ENCODE results near the gene PDE4B. TPM values are rescaled to one million over a fixed set of nuclear protein-coding genes. Genes with fewer than 3 reads are reported as not detected.
A peak's percentile ranks its signal among the peaks of the same experiment; 100 is the strongest.

Gene PDE4B
- polyA plus RNA-seq, 4 donors, result 1.1 to 5.2 (median 3.7) TPM

- DNase-seq (no peak), FAIRE-seq (no peak)
- Histone ChIP-seq H3K27me3 (ENCODE audit: control insufficient read depth in 3 of 3, insufficient read depth in 3 of 3, low read length in 3 of 3) (no peaks in the 10 kb centered on the region), H3K9me3 (ENCODE audit: control insufficient read depth in 2 of 2, insufficient read depth in 1 of 2, low read depth in 1 of 2, low read length in 1 of 2) (no peaks in the 10 kb centered on the region), H3K36me3 (ENCODE audit: control insufficient read depth in 3 of 3, insufficient read depth in 2 of 3, low read depth in 1 of 3, low read length in 3 of 3) (no peaks in the 10 kb centered on the region), H3K27ac (ENCODE audit: low read depth in 1 of 3, low read length in 2 of 3) (no peak overlapping the region), H3K4me1 (ENCODE audit: control insufficient read depth in 3 of 3, insufficient read depth in 2 of 3, low read depth in 1 of 3, low read length in 2 of 3) (peaks cover 2 to 7% (median 5%) of the 10 kb centered on the region in 3 donors), H3K4me3 (ENCODE audit: low read depth in 1 of 3, low read length in 3 of 3) (no peak overlapping the region)
- 86 to 89% (median 87%) methylated on average over 7 of the region's 7 CpGs for WGBS, 3 donors
Measured at GRCh38 chr1:66267201-66267940, 474.7 kb downstream of the PDE4B start.

DNA sequence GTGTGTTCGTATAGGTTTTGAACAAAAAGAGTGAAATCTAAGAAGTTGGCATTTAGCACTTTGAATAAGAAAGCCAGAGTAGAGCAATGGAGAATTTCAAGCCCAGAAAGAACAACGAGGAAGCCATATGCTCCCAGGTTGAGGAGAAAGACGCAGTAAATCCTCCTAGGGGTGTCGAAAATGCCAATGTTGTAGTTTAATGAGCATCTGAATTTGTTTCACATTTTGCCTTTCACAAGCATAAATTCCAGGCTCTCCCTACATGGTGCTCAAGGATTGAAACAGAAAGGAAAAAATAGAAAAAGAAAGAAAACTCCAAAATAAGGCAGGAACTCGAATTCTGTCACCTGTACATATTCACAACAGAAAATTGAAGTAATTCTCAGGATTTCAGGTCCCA, 476.5 kb downstream of the PDE4B start:
- Histone ChIP-seq H3K36me3 (ENCODE audit: control insufficient read depth in 3 of 3, insufficient read depth in 2 of 3, low read depth in 1 of 3, low read length in 3 of 3) (no peaks in the 10 kb centered on the region), H3K4me1 (ENCODE audit: control insufficient read depth in 3 of 3, insufficient read depth in 2 of 3, low read depth in 1 of 3, low read length in 2 of 3) (peaks cover 2 to 8% (median 5%) of the 10 kb centered on the region in 3 donors), H3K4me3 (ENCODE audit: low read depth in 1 of 3, low read length in 3 of 3) (no peak overlapping the region), H3K9me3 (ENCODE audit: control insufficient read depth in 2 of 2, insufficient read depth in 1 of 2, low read depth in 1 of 2, low read length in 1 of 2) (no peaks in the 10 kb centered on the region), H3K27me3 (ENCODE audit: control insufficient read depth in 3 of 3, insufficient read depth in 3 of 3, low read length in 3 of 3) (no peaks in the 10 kb centered on the region), H3K27ac (ENCODE audit: low read depth in 1 of 3, low read length in 2 of 3) (peak overlapping the region in 1 of 3 donors; percentile 58)
- no peak for DNase-seq
- WGBS, 3 donors, result 80 to 89% (median 85%) methylated on average over 5 of the region's 5 CpGs
- no peak for FAIRE-seq

GRCh38 chr1:66270119-66270812, 477.6 kb downstream of the PDE4B start:
- peaks cover 2 to 12% (median 5%) of the 10 kb centered on the region in 3 donors for H3K4me1 ChIP-seq (ENCODE audit: control insufficient read depth in 3 of 3, insufficient read depth in 2 of 3, low read depth in 1 of 3, low read length in 2 of 3)
- 72 to 78% (median 74%) methylated on average over 5 of the region's 5 CpGs for WGBS, 3 donors
- no peaks in the 10 kb centered on the region for H3K9me3 ChIP-seq (ENCODE audit: control insufficient read depth in 2 of 2, insufficient read depth in 1 of 2, low read depth in 1 of 2, low read length in 1 of 2)
- H3K4me3 ChIP-seq (ENCODE audit: low read depth in 1 of 3, low read length in 3 of 3), result no peak overlapping the region
- FAIRE-seq (no peak), DNase-seq (peak in 1 of 2 donors; percentile 30)
- H3K36me3 ChIP-seq (ENCODE audit: control insufficient read depth in 3 of 3, insufficient read depth in 2 of 3, low read depth in 1 of 3, low read length in 3 of 3), result no peaks in the 10 kb centered on the region
- no peaks in the 10 kb centered on the region for H3K27me3 ChIP-seq (ENCODE audit: control insufficient read depth in 3 of 3, insufficient read depth in 3 of 3, low read length in 3 of 3)
- peak overlapping the region in 1 of 3 donors; percentile 75 for H3K27ac ChIP-seq (ENCODE audit: low read depth in 1 of 3, low read length in 2 of 3)

DNA sequence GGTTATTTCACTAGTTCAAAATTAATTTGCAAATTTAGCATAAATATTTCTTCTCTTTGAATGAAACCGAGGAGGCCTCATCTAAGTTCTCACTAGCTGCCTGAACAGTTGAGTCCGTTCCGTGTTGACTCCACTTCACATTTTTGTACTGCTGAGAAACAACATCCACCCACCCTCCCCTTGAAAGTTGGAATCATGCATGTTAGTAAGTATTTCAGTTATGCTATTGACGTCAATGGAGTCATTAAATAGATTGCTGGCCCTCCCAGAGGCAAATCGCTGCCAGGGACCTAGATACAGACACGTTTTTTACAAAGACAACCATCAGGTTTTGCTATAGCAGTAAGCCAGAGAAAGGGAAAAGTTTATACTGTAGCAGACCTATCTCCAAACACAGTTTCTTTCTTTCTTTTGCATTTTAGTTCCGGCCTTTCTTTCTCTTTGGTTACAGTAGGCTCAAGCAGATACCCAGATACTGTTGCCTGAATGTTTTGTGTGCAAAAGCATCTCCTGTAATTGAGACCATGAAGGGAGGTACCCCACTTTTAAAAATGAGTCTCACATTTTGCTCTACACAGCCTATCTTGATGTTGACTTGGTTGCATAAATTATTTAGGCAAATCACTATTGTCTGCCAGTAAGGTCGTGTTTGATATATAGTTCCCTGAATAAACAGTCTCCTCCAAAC, 478.7 kb downstream of the PDE4B start:
- FAIRE-seq, result no peak

GRCh38 chr1:66271904-66272254, 479.2 kb downstream of the PDE4B start:
- DNase-seq (peak in 1 of 2 donors; percentile 18), FAIRE-seq (no peak)
- Histone ChIP-seq H3K36me3 (ENCODE audit: control insufficient read depth in 3 of 3, insufficient read depth in 2 of 3, low read depth in 1 of 3, low read length in 3 of 3) (no peaks in the 10 kb centered on the region), H3K4me1 (ENCODE audit: control insufficient read depth in 3 of 3, insufficient read depth in 2 of 3, low read depth in 1 of 3, low read length in 2 of 3) (peaks cover 2 to 18% (median 5%) of the 10 kb centered on the region in 3 donors), H3K27ac (ENCODE audit: low read depth in 1 of 3, low read length in 2 of 3) (peak overlapping the region in 2 of 3 donors; percentile 66 to 91), H3K4me3 (ENCODE audit: low read depth in 1 of 3, low read length in 3 of 3) (no peak overlapping the region), H3K27me3 (ENCODE audit: control insufficient read depth in 3 of 3, insufficient read depth in 3 of 3, low read length in 3 of 3) (no peaks in the 10 kb centered on the region), H3K9me3 (ENCODE audit: control insufficient read depth in 2 of 2, insufficient read depth in 1 of 2, low read depth in 1 of 2, low read length in 1 of 2) (no peaks in the 10 kb centered on the region)
- 12 to 30% (median 25%) methylated on average over 5 of the region's 5 CpGs for WGBS, 3 donors

More for the DNA sequence above, 478.7 kb downstream of the PDE4B start:
- Histone ChIP-seq H3K27me3 (ENCODE audit: control insufficient read depth in 3 of 3, insufficient read depth in 3 of 3, low read length in 3 of 3) (no peaks in the 10 kb centered on the region), H3K4me3 (ENCODE audit: low read depth in 1 of 3, low read length in 3 of 3) (no peak overlapping the region), H3K27ac (ENCODE audit: low read depth in 1 of 3, low read length in 2 of 3) (peak overlapping the region in 2 of 3 donors; percentile 66 to 91), H3K9me3 (ENCODE audit: control insufficient read depth in 2 of 2, insufficient read depth in 1 of 2, low read depth in 1 of 2, low read length in 1 of 2) (no peaks in the 10 kb centered on the region), H3K4me1 (ENCODE audit: control insufficient read depth in 3 of 3, insufficient read depth in 2 of 3, low read depth in 1 of 3, low read length in 2 of 3) (peaks cover 2 to 18% (median 5%) of the 10 kb centered on the region in 3 donors), H3K36me3 (ENCODE audit: control insufficient read depth in 3 of 3, insufficient read depth in 2 of 3, low read depth in 1 of 3, low read length in 3 of 3) (no peaks in the 10 kb centered on the region)
- peak; percentile 60 to 71 for DNase-seq
- WGBS, 3 donors, result 6 to 23% (median 19%) methylated on average over 8 of the region's 8 CpGs

DNA sequence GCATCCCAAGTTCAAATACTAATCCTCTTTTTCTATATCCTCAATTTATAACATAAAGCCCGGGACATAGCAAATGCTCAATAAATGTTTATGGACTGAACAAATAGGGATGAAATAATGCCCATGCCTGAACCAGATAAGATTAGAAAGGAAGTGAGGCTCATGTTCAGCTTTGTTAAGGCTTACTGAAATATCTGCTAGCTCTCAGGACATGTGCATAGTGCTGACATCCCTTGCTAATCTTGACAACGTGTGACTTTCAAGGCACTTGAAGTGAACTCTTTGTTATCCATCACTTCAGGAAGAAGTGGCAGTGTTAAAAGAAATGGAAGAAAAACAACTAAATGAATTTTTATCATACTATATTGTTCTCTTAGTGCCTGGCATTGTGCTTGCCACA, 481.0 kb downstream of the PDE4B start:
- 58 to 76% (median 73%) methylated on average over 2 of the region's 2 CpGs for WGBS, 3 donors
- Histone ChIP-seq H3K27me3 (ENCODE audit: control insufficient read depth in 3 of 3, insufficient read depth in 3 of 3, low read length in 3 of 3) (no peaks in the 10 kb centered on the region), H3K9me3 (ENCODE audit: control insufficient read depth in 2 of 2, insufficient read depth in 1 of 2, low read depth in 1 of 2, low read length in 1 of 2) (no peaks in the 10 kb centered on the region), H3K27ac (ENCODE audit: low read depth in 1 of 3, low read length in 2 of 3) (peak overlapping the region in 1 of 3 donors; percentile 22), H3K36me3 (ENCODE audit: control insufficient read depth in 3 of 3, insufficient read depth in 2 of 3, low read depth in 1 of 3, low read length in 3 of 3) (no peaks in the 10 kb centered on the region), H3K4me3 (ENCODE audit: low read depth in 1 of 3, low read length in 3 of 3) (no peak overlapping the region), H3K4me1 (ENCODE audit: control insufficient read depth in 3 of 3, insufficient read depth in 2 of 3, low read depth in 1 of 3, low read length in 2 of 3) (peaks cover 2 to 20% (median 5%) of the 10 kb centered on the region in 3 donors)
- DNase-seq (no peak), FAIRE-seq (no peak)

- 43 to 73% (median 58%) methylated on average over 1 of the region's 1 CpG for WGBS, 3 donors
Measured at GRCh38 chr1:66274634-66275033, 481.9 kb downstream of the PDE4B start.

DNA sequence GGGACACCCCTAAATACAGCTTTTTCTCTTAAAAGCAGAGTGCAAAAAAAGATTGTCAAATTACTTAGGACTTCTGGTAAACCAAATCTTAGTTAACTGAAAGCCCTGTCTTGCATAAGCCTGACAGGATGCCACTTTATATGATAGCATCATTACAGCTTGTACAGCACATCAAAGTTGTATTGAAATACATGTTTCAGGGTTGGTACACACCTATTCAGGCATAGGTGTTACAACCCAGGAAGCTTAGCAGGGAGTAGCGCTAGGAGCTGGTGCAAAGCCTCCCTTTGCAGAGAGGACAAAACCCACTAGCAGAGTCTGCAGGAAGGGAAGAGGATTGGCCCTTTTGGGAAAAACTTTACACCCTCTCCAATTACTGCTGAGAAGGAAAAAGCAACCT, 482.4 kb downstream of the PDE4B start:
- H3K27ac ChIP-seq (ENCODE audit: low read depth in 1 of 3, low read length in 2 of 3), result peak overlapping the region in 2 of 3 donors; percentile 27 to 38
- FAIRE-seq, result no peak
- no peaks in the 10 kb centered on the region for H3K27me3 ChIP-seq (ENCODE audit: control insufficient read depth in 3 of 3, insufficient read depth in 3 of 3, low read length in 3 of 3)
- no peaks in the 10 kb centered on the region for H3K9me3 ChIP-seq (ENCODE audit: control insufficient read depth in 2 of 2, insufficient read depth in 1 of 2, low read depth in 1 of 2, low read length in 1 of 2)
- H3K4me1 ChIP-seq (ENCODE audit: control insufficient read depth in 3 of 3, insufficient read depth in 2 of 3, low read depth in 1 of 3, low read length in 2 of 3), result peaks cover 2 to 21% (median 5%) of the 10 kb centered on the region in 3 donors
- peak in 1 of 2 donors; percentile 23 for DNase-seq
- H3K36me3 ChIP-seq (ENCODE audit: control insufficient read depth in 3 of 3, insufficient read depth in 2 of 3, low read depth in 1 of 3, low read length in 3 of 3), result no peaks in the 10 kb centered on the region
- no peak overlapping the region for H3K4me3 ChIP-seq (ENCODE audit: low read depth in 1 of 3, low read length in 3 of 3)
- 82 to 93% (median 92%) methylated on average over 1 of the region's 1 CpG for WGBS, 3 donors

More at GRCh38 chr1:66274634-66275033, 481.9 kb downstream of the PDE4B start:
- peaks cover 2 to 21% (median 5%) of the 10 kb centered on the region in 3 donors for H3K4me1 ChIP-seq (ENCODE audit: control insufficient read depth in 3 of 3, insufficient read depth in 2 of 3, low read depth in 1 of 3, low read length in 2 of 3)
- DNase-seq, result peak in 1 of 2 donors; percentile 32
- no peaks in the 10 kb centered on the region for H3K9me3 ChIP-seq (ENCODE audit: control insufficient read depth in 2 of 2, insufficient read depth in 1 of 2, low read depth in 1 of 2, low read length in 1 of 2)
- no peak for FAIRE-seq
- H3K36me3 ChIP-seq (ENCODE audit: control insufficient read depth in 3 of 3, insufficient read depth in 2 of 3, low read depth in 1 of 3, low read length in 3 of 3), result no peaks in the 10 kb centered on the region
- no peak overlapping the region for H3K4me3 ChIP-seq (ENCODE audit: low read depth in 1 of 3, low read length in 3 of 3)
- no peak overlapping the region for H3K27ac ChIP-seq (ENCODE audit: low read depth in 1 of 3, low read length in 2 of 3)
- no peaks in the 10 kb centered on the region for H3K27me3 ChIP-seq (ENCODE audit: control insufficient read depth in 3 of 3, insufficient read depth in 3 of 3, low read length in 3 of 3)
